Kasumi-1 (cell line): ENCODE data around the gene APBA1.

Experiments used
- DNase-seq, 2 experiments: peaks; one replicate each; lab custom pipeline; 2025; lab: John Stamatoyannopoulos, UW

The APBA1 gene

DNA sequence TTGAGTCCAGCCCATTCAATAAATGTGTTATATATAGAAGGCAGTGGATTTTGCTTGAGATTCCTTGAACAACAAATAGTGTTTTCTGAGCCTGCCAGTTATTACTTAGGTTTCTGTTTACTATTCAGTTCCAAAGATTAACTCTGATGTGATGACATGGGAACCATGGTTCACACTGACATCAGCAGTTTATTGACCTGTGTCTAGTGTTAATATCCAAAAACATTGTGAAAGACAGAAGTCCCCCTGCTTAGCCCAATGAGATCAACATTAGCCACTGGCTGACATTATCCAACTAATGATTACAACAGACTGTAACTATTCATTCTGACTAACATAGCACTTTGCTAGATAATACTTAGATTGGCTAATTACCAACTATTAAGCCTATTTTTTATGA, 14.9 kb downstream of the APBA1 start:
- no peak for DNase-seq

DNA sequence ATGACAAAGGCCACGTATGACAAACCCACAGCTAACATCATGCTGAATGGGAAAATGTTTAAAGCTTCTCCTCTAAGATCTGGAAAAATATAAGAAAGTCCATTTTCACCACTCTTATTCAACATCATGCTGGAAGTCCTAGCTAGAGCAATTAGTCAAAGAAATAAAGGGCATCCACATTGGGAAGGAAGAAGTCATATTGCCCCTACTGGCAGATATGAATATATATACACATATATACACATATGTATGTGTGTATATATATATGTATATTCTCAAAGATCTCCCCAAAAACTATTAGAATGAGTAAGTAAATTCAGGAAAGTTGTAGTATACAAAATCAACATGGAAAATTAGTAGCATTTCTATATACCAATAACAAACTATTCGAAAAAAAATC, 17.1 kb downstream of the APBA1 start:
- peak; percentile 21 to 41 for DNase-seq

DNA sequence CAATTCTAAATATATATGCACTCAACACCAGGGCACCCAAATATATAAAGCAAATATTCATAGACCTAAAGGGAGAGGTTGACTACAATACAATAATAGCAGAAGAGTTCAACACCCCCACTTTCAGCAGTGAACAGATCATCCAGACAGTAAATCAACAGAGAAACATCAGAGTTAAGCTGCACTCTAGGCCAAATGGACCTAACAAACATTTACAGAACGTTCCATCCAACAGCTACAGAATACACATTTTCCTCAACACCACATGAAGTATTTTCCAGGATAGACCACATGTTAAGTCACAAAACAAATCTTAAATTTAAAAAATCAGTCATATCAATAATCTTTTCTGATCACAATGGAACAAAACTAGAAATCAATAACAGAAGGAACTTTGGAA, 18.9 kb downstream of the APBA1 start:
- no peak for DNase-seq

DNA sequence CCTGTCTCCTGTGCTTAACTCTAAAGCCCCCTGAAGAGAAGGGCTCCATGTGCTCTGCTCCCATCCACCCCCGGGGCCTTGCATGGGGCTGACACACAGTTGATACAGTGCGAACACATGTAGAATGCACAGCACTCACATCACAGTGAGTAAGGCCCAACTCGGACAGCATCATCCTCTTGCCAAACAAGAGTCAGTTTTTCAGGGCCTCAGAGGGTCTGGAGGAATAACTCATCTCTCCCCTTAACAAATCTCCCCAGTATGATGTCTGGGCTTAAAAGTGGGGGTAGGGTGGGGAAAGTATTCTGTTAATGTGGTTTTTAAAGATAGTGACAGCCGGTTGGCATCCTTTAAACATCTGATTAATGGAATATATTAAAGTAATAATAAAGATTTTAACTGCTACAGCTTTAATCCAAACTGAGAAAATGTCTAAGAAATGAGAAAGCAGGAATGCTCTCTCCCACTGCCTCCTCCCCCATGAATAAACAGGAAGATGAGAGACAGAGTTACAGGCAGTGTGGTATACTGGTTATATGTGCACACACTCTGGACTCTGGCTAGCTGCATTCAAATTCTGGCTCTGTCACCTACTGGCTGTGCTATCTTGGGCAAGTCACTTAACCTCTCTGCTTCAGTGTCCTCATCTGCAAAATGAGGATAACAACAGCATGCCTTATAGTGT, 22.5 kb downstream of the APBA1 start:
- peak in 1 of 2 experiments; percentile 4 for DNase-seq

DNA sequence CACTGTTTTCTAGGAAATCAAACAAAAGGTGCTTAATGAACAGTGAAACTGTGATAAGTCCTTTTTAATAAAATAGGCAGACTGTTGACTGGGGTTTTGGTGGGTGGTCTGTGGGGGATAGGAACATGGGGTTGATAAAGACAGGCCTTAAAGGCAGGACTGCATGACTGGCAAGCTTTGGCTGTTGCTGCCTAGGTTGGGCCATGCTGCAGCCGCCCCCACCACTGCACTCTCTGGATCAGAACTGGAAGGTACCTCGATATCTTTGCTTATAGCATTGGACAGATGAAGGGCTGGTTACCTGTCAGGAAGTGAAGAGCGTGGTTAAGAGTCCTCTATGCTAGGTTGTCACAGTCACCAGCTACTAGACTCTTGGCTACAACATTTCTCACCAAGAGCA, 24.4 kb downstream of the APBA1 start:
- no peak for DNase-seq

DNA sequence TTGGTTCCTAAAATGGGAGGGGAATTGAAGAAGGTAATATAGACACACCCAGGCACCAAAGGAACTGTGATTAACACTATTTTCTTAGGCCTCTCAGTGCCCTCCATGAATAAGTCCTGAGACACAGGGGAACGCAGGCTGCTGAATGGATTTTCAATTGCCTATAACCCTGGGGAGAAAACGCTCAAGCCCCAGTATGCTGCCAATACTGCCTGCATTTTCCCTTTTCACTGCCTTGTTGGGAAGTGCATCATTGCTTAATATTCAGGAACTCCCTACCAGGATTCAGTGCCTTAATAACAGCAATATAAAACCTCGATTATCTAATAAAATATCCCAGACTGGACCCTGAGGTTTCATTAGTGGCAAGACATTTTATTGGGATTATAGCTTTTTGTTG, 25.4 kb downstream of the APBA1 start:
- DNase-seq: no peak

DNA sequence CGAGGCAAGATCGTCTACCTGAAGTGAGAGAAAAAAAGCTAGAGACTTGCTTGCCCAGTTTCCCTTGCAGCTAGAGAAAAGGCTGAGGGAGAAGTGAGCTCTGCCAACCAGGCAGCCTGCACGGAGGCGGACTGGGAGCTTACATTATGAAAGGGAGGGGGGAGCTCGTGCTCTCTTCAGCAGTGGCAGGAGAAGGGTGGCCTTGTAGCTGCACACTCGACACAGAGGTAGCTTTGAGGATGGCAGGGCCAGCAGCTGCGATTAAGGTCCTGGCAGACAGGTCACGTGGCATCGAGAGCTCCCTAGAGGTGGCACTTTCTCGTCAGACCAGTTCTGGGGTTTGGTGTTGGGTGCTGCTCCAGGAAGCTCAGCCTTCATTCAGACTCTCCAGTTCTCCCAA, 26.7 kb downstream of the APBA1 start:
- DNase-seq: no peak

DNA sequence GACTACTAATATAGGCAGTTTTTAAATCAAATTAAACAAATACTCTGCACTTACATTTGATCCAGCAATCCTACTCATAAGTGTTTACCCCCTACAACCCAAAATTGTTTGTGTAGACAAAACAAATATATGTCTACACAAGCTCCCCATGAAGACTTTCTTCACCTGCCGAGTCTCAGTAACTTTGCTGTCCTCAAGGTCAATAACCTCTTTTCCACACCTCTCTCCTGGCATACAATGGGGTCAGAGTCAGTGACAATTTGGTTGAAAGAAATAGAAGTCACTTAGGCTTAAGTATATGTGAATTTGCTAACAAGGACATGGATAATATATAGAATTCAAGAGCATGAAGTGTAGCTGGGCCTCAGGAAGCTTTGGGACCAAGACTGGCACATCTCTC, 29.1 kb downstream of the APBA1 start:
- no peak for DNase-seq

DNA sequence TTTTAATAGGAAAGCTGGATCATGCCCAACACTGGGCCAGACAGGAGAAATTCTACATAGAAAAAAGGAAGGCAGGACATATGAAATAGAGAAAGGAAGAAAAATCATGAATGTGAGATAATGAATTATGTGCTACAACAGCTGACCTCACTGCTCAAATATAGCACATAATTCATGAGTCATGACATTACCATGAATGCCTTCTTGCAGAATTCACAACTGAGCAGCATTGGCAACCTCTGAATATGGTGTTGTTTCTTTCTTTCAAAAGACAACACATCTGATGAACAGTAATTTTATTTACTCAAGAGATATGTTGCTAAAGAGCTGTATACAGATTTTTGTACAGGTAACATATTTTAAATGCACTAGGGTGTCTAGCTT, 34.4 kb downstream of the APBA1 start:
- DNase-seq: no peak

DNA sequence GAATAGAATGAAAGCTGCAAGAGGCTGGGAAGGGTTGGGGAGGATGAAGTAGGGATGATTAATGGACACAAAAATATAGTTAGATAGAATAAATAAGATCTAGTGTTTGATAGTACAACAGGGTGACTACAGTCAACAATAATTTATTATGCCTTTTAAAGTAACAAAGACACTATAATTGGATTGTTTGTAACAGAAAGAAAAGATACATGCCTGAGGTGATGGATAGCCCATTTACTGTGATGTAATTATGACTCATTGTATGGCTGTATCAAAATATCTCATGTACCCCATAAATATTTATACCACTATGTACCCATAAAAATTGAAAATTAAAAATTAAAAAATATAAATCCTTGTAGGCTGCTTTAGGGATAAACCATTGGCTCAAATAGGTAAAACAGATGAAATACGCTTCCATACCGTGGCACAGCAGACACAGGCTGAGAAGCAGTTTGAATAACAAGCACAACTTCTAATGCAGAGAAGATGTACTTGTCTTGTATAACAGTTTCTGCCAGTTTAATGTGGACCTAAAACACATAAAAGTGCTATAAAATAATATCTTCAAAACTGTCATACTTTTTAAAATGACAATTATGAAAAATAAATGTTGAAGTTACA, 34.9 kb downstream of the APBA1 start:
- DNase-seq: no peak

DNA sequence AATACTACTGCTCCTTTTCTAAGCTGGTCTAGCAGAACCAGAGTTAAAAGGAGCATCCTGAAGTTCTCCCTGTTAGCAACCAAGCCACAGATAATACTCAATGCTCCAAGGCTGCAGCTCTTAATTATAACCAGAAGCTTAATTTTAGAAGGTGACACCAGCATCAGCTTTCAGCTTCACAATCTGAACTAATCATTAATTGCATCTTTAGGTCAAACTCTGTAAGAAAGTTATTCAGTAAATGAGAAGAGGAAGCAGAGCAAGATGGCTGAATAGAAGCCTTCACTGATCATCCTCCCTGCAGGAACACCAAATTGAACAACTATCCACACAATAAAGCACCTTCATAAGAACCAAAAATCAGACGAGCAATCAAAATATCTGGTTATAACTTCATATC, 38.5 kb downstream of the APBA1 start:
- no peak for DNase-seq

DNA sequence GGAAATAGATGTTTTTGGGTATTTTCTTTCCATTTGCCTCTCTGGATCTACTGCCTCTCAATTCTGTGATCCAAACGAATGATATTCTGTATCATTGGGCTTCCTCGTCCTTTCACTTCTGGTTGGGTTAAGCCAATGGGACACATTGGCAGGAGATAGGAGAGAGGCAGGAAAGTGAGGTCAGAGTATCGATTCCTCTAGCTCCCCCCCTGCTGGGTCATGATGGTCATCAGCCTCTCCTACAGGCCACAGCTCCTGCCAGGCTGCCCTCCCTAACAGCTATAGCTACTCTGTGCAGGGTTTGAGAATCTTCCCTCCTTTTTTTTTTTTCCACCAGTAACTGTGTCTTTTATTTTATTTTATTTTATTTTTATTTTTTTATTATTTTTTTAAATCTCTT, 39.4 kb downstream of the APBA1 start:
- no peak for DNase-seq

DNA sequence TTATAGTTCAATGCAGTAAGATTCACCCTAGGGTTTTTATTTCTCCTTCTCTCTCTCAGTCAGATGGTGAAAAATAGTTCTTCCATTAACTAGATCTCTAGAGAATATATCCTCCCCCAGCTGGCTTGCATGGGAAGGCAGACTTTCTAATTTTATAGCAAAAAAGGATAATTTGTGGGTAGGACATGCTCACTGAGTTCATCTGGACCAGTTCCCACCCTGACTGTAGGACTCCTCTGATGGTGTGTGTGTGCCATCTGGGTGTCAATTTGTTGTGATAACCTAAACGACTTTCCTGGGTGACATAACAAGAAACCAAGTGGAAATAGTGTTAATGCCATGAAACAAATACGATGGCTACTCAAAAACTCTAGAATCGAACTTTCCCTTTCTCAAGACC, 44.9 kb downstream of the APBA1 start:
- DNase-seq: no peak

DNA sequence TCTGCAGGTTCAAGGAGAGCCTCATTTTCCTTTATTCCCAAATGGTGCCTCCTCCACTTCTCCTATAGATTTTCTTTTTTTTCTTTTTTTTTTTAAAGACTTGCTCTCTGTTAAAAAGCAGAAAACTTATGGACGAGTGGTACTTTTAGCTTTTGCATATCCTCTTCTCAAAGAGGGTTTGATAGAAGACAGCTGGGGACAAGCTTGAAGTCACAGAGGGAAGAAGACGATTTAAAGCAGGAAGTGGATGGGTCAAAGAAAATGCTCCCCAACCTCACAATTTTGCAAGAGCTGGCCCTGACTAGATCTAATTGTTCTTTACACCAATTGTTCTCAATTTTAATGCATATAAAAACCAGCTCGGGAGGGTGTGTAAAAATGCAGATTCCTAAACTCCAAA, 48.9 kb downstream of the APBA1 start:
- no peak for DNase-seq

DNA sequence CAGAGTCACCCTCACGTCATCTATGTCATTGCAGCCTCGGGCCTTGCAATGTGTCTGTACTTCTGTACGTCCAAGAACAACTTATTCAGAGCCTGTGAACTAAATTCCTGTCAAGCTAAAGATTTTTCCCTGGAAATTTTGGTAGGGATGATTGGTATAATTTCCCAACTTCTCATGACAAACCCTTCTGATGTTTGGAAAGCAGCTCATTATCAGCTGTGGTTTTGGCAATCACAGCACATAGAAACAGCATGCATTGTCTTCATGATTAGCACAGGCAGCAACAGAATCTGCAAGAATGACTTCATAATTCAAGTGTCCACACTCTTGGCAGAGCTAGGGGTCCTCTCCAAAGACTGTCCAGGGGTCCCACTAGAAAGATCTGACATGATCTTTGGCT, 49.5 kb downstream of the APBA1 start:
- no peak for DNase-seq

DNA sequence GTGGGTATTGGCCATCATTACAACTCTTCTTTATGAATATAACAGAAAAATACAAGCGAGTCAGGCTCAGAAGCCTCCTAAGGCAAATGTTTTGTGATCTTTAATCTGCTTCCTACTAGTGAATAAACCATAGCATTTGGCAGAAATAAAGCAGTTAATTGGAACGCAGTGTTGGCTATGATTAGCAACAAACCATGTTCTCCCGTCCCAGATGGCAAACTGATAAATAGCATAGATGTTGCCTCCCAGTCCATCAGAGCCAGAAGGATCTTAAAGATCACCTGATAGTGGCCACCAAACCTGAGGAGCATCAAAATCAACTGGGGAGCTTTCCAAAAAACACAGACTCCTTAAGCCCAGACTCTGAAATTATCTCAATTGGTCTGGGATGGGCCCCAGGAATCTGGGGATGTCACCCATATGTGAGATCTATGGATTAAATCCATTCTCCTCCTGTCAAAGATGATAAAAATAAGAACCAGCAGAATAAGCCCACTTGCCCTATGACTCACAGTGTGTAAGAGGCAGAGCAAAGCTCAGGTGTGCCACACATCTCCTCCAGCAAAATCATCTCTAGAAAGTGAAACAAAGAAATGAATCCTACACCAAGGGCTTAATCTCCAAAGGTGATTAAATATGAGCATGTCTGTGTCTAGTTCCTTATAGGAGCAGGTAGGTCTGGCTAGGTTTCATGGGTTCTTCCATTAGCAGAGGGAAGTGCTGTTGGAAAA, 50.3 kb downstream of the APBA1 start:
- DNase-seq: no peak

DNA sequence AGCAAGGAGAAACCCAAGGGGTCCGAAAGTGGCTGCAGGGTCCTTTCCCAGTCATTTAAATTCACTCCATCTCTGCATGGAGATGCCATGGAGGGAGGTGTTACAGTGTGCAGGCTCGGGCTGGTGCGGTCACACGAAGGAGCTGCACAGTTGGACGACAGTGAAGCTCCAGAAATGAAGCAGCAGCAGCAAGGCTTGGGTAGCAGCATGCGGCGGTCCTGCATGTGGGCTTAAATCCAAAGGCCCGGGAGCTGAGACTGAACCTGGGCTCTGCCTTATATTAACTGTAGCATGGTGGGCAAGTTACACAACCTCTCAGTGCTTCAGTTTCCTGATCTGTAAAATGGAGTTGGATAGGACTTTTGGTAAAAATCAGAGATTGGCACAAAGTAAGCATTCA, 51.4 kb downstream of the APBA1 start:
- DNase-seq: no peak

DNA sequence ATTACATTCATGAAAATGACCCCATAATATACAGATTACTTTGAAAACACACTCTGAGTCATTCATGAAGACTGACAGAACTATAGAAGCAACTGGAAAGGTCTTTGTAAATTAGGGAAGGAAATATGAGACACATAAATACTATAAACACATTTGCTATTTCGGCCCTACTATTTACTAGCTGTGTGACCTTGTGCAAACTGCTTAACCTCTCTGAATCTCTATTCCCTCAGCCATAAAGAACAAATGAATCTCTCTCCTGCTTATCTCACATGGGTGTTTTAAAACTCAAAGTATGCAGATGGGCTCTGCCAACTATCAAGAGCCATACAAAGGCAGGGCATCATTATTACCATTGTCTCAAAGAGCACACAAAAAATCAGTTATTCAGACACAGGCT, 52.9 kb downstream of the APBA1 start:
- DNase-seq: no peak

DNA sequence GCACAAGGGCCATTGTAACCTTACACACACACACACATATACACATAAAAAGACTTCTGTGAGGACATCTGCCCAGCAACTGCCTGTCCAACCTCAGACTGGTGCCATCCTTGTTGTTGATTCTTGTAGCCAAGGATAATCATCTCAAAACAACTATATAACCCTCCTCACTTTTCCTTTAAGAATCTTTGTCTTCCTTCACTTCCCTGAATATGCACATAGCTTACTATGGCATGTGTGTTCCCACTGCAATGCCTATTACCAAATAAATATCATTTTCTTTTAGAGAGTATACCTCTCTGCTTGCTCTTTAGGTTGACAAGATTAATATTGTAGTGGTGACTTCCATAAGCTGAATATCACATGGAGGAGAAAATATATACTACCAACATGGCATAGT, 55.2 kb downstream of the APBA1 start:
- DNase-seq: no peak

DNA sequence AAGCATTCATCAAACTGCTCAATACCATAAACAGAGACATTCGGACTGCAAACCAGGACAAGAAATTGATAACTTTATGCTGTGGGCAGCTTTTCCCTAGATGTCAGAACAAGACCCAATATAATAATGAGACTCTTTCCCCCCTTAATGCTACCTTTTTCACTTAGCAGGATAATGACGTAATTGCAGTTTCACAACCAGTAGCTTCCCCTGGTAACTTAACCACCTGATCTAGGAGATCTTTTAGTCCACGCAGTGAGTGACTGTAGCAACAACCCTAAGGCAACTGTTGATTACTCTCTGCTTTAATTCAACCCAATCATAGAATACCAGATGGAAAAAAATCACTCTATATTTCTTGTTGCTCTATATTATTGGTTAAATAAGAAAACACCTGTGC, 56.3 kb downstream of the APBA1 start:
- DNase-seq: no peak

DNA sequence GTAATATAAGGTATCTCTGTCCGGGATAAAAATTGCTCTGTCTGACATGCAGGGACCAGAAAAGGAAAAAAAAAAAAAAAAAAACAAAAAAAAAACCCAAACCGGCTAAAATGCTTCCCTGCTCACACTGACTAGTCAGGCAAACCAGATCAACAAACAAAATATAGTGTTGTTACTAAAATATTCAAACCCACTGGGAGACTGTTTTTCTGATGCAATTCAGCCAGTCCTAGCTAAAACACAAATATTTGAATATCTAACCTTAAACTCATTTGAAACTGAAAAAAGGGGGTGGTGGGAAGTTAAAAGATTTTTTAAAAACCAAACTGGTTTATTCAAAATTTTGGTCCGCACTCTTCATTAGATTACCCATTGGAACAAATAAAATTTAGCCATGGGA, 61.0 kb downstream of the APBA1 start:
- no peak for DNase-seq

DNA sequence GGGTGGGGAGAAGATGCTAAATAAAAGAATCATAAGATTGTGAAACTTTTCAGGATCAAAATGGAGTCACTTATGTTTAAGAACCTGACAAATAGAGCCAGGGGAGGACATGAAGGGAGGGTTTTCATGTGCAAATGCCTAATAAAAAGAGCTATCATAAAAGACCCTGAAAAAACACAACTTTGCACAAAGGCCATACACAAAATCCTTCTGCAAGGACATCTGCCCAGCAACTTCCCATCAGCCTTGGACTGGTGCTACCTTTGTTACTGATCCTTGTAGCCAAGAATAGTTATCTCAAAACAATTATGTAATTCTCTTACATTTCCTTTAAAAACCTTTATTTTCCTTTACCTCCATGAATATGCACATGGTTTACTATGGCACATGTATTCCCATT, 63.0 kb downstream of the APBA1 start:
- no peak for DNase-seq

DNA sequence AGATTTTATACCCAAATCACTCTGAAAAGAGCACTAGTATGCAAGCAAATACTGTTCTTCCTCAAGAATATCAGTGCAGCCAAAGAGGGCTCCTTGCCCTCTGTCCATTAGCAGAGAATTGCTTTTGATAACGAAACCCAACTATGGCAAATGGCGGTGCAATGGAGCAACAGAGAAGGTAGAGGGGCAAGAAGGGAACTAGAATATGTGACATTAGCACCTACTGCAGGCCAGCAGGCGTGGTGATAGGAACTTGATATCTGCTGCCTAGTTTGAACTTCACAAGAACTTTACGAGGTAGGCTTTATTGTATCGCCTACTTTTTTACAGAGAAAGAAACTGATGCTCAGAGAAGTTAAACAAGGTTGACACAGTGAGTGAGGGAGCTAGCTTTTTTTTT, 66.1 kb downstream of the APBA1 start:
- no peak for DNase-seq

DNA sequence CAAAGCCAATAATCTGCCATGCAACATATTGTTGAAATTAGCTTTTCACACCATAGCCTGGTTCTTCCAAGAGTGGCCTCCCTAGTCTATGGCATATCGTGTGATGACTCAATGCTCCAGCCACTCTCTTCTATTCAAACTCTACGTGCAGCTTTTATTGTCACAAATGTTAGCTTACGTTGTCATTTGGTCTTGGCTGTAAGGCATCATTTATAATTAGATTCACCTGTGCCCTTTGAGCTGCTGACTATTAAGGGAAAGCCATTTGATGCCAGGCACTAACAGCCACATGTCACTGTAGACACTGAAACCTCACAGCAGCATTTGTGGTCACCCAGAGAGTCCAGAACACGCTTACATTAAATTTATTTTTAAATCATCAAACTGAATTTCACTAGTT, 66.8 kb downstream of the APBA1 start:
- DNase-seq: no peak
